ENCODE data around the gene CEP112. TPM values are rescaled to one million over a fixed set of nuclear protein-coding genes. Genes with fewer than 3 reads are reported as not detected.
"Not testable (repeated sequence)": the region's sequence is repeated elsewhere in the genome, so short reads cannot be mapped to it uniquely, and the experiment has no call there.

Gene CEP112
- total and polyA plus RNA-seq, 10 of the 15 experiments (the other 5 are each of a cell fraction or from before 2014, with no cell fraction given) = 0.11 to 3.8 (median 0.32) TPM; not detected in 1

- ATAC-seq; H3K9ac ChIP-seq (ENCODE audit: control insufficient read depth, insufficient read depth, low read length); H4K20me1 ChIP-seq (ENCODE audit: control insufficient read depth, insufficient read depth); H3K79me2 ChIP-seq (ENCODE audit: control insufficient read depth, insufficient read depth, low read length); H3K4me1 ChIP-seq (ENCODE audit: control insufficient read depth, insufficient read depth, low read length); in situ Hi-C loops (cut with MboI); BruUV-seq (replicated peaks); H3K9me3 ChIP-seq (replicated peaks; ENCODE audit: control insufficient read depth, insufficient read depth, low read length); H2AFZ ChIP-seq (ENCODE audit: control insufficient read depth, low read depth, low read length); FAIRE-seq; H3K4me2 ChIP-seq (ENCODE audit: control insufficient read depth, insufficient read depth); H3K27me3 ChIP-seq (replicated peaks in 1 of 2; ENCODE audit: control insufficient read depth in 2 of 2, insufficient read depth in 2 of 2, low read length in 1 of 2); DNase-seq (ENCODE audit: low read depth, low spot score); H3K4me3 ChIP-seq; H3K36me3 ChIP-seq (ENCODE audit: control insufficient read depth in 2 of 2, insufficient read depth in 2 of 2, low read length in 1 of 2); SMC1A ChIA-PET (ENCODE audit: uncharacterized antibody, unreplicated experiment); CTCF ChIA-PET; intact Hi-C loops (cut with micrococcal nuclease; ENCODE audit: unreplicated experiment); H3K27ac ChIP-seq (ENCODE audit: control insufficient read depth, insufficient read depth); POLR2A ChIA-PET; RAD21 ChIA-PET (ENCODE audit: unreplicated experiment): not testable (repeated sequence)
- WGBS (ENCODE audit: insufficient coverage, insufficient replicate concordance, low lambda C conversion rate, missing lambda C conversion rate) = 0% methylated on average over 3 of the region's 3 CpGs
Observed at GRCh38 chr17:66080670-66081069, 111.3 kb downstream of the CEP112 start.

GRCh38 chr17:66076546-66077190, 115.3 kb downstream of the CEP112 start:
- no peak overlapping the region for H3K9ac ChIP-seq (ENCODE audit: control insufficient read depth, insufficient read depth, low read length)
- H3K79me2 ChIP-seq (ENCODE audit: control insufficient read depth, insufficient read depth, low read length) = no peaks in the 10 kb centered on the region
- H3K27ac ChIP-seq (ENCODE audit: control insufficient read depth, insufficient read depth) = no peak overlapping the region
- H3K36me3 ChIP-seq (ENCODE audit: control insufficient read depth in 2 of 2, insufficient read depth in 2 of 2, low read length in 1 of 2) = no peaks in the 10 kb centered on the region
- SMC1A ChIA-PET (ENCODE audit: uncharacterized antibody, unreplicated experiment) = no interaction called here
- no peaks in the 10 kb centered on the region for H4K20me1 ChIP-seq (ENCODE audit: control insufficient read depth, insufficient read depth)
- 15% methylated on average over 5 of the region's 5 CpGs for WGBS (ENCODE audit: insufficient coverage, insufficient replicate concordance, low lambda C conversion rate, missing lambda C conversion rate)
- H3K4me3 ChIP-seq = no peak overlapping the region
- H3K4me2 ChIP-seq (ENCODE audit: control insufficient read depth, insufficient read depth) = no peak overlapping the region
- no peaks in the 10 kb centered on the region for H3K9me3 ChIP-seq (replicated peaks; ENCODE audit: control insufficient read depth, insufficient read depth, low read length)
- RAD21 ChIA-PET (ENCODE audit: unreplicated experiment) = no interaction called here
- POLR2A ChIA-PET = no interaction called here
- FAIRE-seq = no peak
- in situ Hi-C loops (cut with MboI) (no loop called here), intact Hi-C loops (cut with micrococcal nuclease; ENCODE audit: unreplicated experiment) (no loop called here)
- no peak for DNase-seq (ENCODE audit: low read depth, low spot score)
- TF ChIP-seq GABPA (IDR thresholded peaks at IDR 0.05; ENCODE audit: low read depth) = no peak
- no peak for TF ChIP-seq REST (IDR thresholded peaks at IDR 0.05; ENCODE audit: low read depth, low read length)
- ATAC-seq = peak; percentile 24; the same call in 2 of the 3 replicates
- CTCF ChIA-PET = interaction anchor here (0.5 kb wide), 1 partner anchor 104 kb away, joined by 3 read pairs; no protein-coding TSS in a partner anchor
- no TSS peak for BruUV-seq (replicated peaks)
- no peaks in the 10 kb centered on the region for H3K27me3 ChIP-seq (replicated peaks in 1 of 2; ENCODE audit: control insufficient read depth in 2 of 2, insufficient read depth in 2 of 2, low read length in 1 of 2)
- H2AFZ ChIP-seq (ENCODE audit: control insufficient read depth, low read depth, low read length) = no peak overlapping the region
- H3K4me1 ChIP-seq (ENCODE audit: control insufficient read depth, insufficient read depth, low read length) = no peaks in the 10 kb centered on the region

All from GM12878 (cell line).